GM18873 (cell line): ENCODE measurements around the gene DDX6.

ENCODE experiments used
- ATAC-seq: cut with Tn5 transposase; IDR thresholded peaks from one replicate; pipeline ENCODE4 v1.9.1; 2021; ENCODE audit warnings: mild to moderate bottlenecking, moderate library complexity, moderate number of reproducible peaks; ENCODE audit not compliant: unreplicated experiment, low FRiP score

DDX6 gene

GRCh38 chr11:118706546-118706825 lies 84.5 kb downstream of the DDX6 start:
- no peak for ATAC-seq

DNA sequence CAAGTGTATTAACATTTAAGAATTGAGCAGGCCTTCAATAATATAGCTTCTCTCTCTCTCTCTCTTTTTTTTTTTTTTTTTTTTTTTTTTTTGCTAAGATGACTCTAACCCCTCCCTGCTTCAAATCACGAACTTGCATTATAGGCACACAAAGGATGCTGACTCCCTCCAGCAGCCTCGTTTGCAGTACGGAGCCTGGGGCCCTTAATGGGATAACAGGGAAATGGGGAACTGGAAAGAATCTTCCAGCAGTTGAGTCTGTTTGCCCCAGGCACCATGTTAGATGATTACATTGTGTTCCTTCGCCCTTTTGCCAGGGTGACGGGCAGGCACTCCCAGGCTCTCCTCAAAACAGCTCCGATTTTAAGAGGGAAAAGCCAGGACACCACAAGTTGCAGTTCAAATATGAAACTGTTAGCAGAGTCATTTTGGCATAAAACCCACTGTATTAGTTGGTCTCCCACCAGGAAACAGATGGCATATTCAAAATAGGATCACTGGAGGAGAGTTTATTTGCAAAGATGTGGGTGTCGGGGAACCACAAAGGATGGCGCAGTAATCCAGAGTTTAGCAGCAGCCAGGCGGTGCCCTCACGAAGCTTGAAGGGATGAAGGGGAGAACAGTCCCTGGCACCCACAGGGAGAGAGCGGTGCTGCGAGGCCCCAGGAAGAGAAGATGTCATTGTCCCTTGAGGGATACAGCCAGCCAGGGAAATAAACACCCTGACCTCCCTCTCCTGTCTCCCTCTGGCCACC lies 85.0 kb downstream of the DDX6 start:
- ATAC-seq, result no peak

GRCh38 chr11:118705111-118705741 lies 85.7 kb downstream of the DDX6 start:
- no peak for ATAC-seq

- no peak for ATAC-seq
These were observed 87.3 kb downstream of the DDX6 start for GRCh38 chr11:118703563-118704106.

DNA sequence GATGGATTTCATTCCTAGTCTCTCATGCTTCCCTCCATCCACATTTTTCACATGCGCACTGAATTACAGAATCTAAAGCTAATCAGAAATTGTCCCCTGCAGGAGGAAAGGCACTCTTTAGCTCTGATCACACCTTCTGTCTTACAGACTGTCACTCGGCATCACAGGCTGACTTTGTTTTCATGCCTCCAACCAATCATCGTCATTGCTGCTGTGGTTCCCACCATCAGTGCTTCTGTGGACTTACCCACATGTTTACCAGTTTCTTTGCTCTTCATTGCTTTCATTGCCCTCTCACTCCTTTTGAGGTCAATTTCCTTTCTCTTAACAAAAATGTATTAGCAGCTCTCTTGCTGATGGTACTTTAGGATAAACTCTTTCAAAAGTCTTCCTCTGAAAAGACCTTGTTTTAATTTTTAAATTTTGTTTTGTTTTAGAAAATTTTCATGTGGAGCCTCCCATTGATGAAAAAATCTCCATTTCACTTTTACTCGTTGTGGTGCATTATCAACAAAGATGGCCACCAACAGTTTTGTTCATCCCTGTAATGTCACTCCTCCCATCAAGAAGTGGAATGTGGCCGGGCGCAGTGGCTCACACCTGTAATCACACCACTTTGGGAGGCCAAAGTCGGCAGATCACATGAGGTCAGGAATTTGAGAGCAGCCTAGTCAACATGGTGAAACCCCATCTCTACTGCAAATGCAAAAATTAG lies 91.3 kb downstream of the DDX6 start:
- ATAC-seq, result no peak
